Neural crest cell (in vitro differentiated cells): ENCODE data around the gene CUL3. TPM values are rescaled to one million over a fixed set of nuclear protein-coding genes. Genes with fewer than 3 reads are reported as not detected.

Experiments
- DNase-seq: peaks from one replicate; pipeline ENCODE4 v3.0.0; 2021; ENCODE audit warnings: low read depth, mixed read lengths, low spot score
- H3K27ac Mint-ChIP-seq: one replicate; pipeline ENCODE4 v1.8.0; 2021; ENCODE audit warnings: mild to moderate bottlenecking, mixed read lengths; ENCODE audit not compliant: unreplicated experiment
- H3K27me3 Mint-ChIP-seq: 2 replicates; pipeline ENCODE4 v1.8.0; 2021; ENCODE audit warnings: low read depth, mild to moderate bottlenecking, mixed read lengths
- H3K36me3 Mint-ChIP-seq: 2 replicates; pipeline ENCODE4 v1.8.0; 2021; ENCODE audit warnings: low read depth, mild to moderate bottlenecking, mixed read lengths
- H3K4me1 Mint-ChIP-seq: 2 replicates; pipeline ENCODE4 v1.8.0; 2021; ENCODE audit warnings: mixed read lengths
- H3K4me3 Mint-ChIP-seq: one replicate; pipeline ENCODE4 v1.8.0; 2021; ENCODE audit warnings: mild to moderate bottlenecking, mixed read lengths
- H3K9me3 Mint-ChIP-seq: 2 replicates; pipeline ENCODE4 v1.8.0; 2021; ENCODE audit warnings: mixed read lengths
- CTCF ChIP-seq: fragments of 200-600 bp; sonication (generic); conservative IDR thresholded peaks from 2 replicates; pipeline ENCODE4 v1.5.0; 2021; ENCODE audit warnings: antibody characterized with exemption, mild to moderate bottlenecking
- total RNA-seq: library from RNA; stranded (reverse); gene quantifications from 2 replicates; pipeline ENCODE4 v1.2.1, GENCODE V29; 2021

The CUL3 gene
- total RNA-seq, 1 donor from 2014 or later = 99.4 TPM

GRCh38 chr2:224577541-224577940, 7.6 kb downstream of the CUL3 start:
- H3K9me3 Mint-ChIP-seq = no peaks in the 10 kb centered on the region
- no peak overlapping the region for H3K4me3 Mint-ChIP-seq
- no peak overlapping the region for H3K27ac Mint-ChIP-seq
- H3K4me1 Mint-ChIP-seq = peaks cover 54% of the 10 kb centered on the region
- no peak for DNase-seq
- no peaks in the 10 kb centered on the region for H3K36me3 Mint-ChIP-seq
- no peaks in the 10 kb centered on the region for H3K27me3 Mint-ChIP-seq
- TF ChIP-seq CTCF = no peak

DNA sequence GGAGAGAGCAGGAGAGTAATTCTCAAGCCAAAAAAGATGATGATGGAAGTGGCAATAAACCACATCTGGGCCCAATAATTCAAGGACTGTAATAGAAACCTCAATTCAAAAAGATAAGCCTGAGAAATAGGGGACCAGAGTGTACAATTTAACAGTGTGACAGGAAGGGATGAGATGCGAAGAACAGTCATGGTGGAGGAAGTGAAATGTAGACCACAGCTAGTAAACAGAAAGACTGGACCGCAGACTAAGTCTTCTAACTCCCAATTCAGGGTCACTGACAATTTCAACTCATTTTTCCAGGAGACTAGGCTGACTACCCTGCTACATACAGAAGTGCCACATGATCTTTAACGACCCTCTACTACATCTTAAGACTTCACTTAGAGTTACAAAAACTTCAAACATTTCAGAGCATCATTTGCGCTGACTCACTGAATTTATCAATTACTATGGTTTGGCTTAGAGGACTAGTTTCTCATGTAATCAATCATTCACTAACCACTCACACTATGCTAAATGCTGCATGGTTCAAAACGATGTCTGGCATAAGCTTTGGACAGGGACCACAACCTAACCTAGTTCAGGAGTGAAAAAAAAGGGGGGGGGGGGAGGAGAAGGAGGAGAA, 9.0 kb downstream of the CUL3 start:
- Mint-ChIP-seq H3K4me3 (peak overlapping the region; percentile 1), H3K27me3 (no peaks in the 10 kb centered on the region), H3K27ac (peak overlapping the region; percentile 23), H3K9me3 (no peaks in the 10 kb centered on the region), H3K36me3 (no peaks in the 10 kb centered on the region), H3K4me1 (peaks cover 58% of the 10 kb centered on the region)
- no peak for DNase-seq
- TF ChIP-seq CTCF = no peak

DNA sequence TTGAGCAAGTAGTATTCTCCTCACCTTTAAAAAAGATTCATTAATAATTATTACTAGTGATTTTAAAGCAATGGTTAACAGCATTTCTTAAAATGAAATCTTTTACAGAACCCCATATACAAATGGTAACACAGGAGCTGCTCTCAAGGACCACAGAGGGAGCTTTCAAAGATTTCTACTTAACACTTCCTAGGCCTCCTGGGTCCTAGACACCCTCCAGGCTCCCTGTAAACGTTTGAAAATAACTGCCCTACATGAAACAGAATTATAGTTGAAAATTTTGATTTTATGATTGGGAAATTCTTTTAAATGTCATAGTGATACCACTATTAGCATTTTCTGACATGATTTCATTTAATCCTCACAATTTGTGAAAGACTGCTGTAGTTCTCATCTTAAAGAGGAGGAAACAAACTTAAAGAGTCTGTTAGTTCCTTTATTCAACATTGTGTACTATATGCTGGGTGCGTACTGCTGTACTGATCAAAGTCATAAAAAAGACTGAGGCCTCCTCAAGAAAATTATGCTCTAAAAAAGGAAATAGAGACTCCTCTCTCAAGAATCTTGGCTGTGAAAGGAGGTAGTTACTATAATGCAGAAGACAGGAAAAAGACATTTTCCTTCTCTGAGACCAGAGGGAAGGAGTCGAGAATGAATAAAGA, 10.6 kb downstream of the CUL3 start:
- Mint-ChIP-seq H3K27ac (no peak overlapping the region), H3K4me1 (peaks cover 63% of the 10 kb centered on the region), H3K4me3 (no peak overlapping the region), H3K27me3 (no peaks in the 10 kb centered on the region), H3K36me3 (no peaks in the 10 kb centered on the region), H3K9me3 (no peaks in the 10 kb centered on the region)
- no peak for TF ChIP-seq CTCF
- DNase-seq = no peak

GRCh38 chr2:224573724-224574123, 11.4 kb downstream of the CUL3 start:
- Mint-ChIP-seq H3K9me3 (no peaks in the 10 kb centered on the region), H3K36me3 (no peaks in the 10 kb centered on the region), H3K4me3 (no peak overlapping the region), H3K27me3 (no peaks in the 10 kb centered on the region), H3K4me1 (peaks cover 61% of the 10 kb centered on the region), H3K27ac (no peak overlapping the region)
- TF ChIP-seq CTCF = no peak
- DNase-seq = no peak

DNA sequence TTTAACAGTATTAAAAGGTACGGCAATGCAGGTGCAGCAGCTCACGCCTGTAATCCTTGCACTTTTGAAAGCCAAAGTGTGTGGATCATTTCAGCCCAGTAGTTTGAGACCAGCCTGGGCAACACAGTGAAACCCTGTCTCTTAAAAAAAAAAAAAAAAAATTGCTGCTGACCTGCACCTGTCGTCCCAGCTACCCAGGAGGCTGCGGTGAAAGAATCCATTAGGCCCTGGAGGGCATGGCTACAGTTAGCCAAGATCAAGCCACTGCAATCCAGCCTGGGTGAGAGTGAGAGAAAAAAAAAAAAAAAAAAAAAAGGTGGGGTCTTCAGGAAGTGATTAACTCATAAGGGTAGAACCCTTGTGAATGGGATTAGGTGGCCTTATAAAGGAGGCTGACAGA, 12.8 kb downstream of the CUL3 start:
- Mint-ChIP-seq H3K4me3 (no peak overlapping the region), H3K4me1 (peaks cover 62% of the 10 kb centered on the region), H3K27me3 (no peaks in the 10 kb centered on the region), H3K9me3 (peaks cover 5% of the 10 kb centered on the region), H3K27ac (no peak overlapping the region), H3K36me3 (peaks cover 5% of the 10 kb centered on the region)
- TF ChIP-seq CTCF = no peak
- no peak for DNase-seq
